Measurements from ENCODE around the gene RALGAPA1.
"Not testable (repeated sequence)": the region's sequence is repeated elsewhere in the genome, so short reads cannot be mapped to it uniquely, and the experiment has no call there.

The RALGAPA1 gene

GRCh38 chr14:35637851-35638250 lies 171.2 kb downstream of the RALGAPA1 start:
- Histone ChIP-seq H3K27ac (ENCODE audit: low read length) (no peak overlapping the region), H3K4me3 (ENCODE audit: low read depth in 1 of 2, low read length in 2 of 2) (no peak overlapping the region), H3K9me3 (ENCODE audit: control insufficient read depth in 1 of 2, low read length in 2 of 2) (no peaks in the 10 kb centered on the region), H3K4me1 (ENCODE audit: control insufficient read depth in 1 of 2, insufficient read depth in 2 of 2, low read length in 2 of 2) (no peaks in the 10 kb centered on the region), H3K36me3 (ENCODE audit: control insufficient read depth in 1 of 2, insufficient read depth in 2 of 2, low read length in 2 of 2) (peaks cover 0 to 61% of the 10 kb centered on the region in 2 donors), H3K27me3 (ENCODE audit: low read depth, low read length) (no peaks in the 10 kb centered on the region)

GRCh38 chr14:35637269-35637668 lies 171.8 kb downstream of the RALGAPA1 start:
- Histone ChIP-seq H3K27me3 (ENCODE audit: low read depth, low read length) (no peaks in the 10 kb centered on the region), H3K4me3 (ENCODE audit: low read depth in 1 of 2, low read length in 2 of 2) (no peak overlapping the region), H3K4me1 (ENCODE audit: control insufficient read depth in 1 of 2, insufficient read depth in 2 of 2, low read length in 2 of 2) (no peaks in the 10 kb centered on the region), H3K9me3 (ENCODE audit: control insufficient read depth in 1 of 2, low read length in 2 of 2) (no peaks in the 10 kb centered on the region), H3K36me3 (ENCODE audit: control insufficient read depth in 1 of 2, insufficient read depth in 2 of 2, low read length in 2 of 2) (peaks cover 0 to 57% of the 10 kb centered on the region in 2 donors), H3K27ac (ENCODE audit: low read length) (no peak overlapping the region)

DNA sequence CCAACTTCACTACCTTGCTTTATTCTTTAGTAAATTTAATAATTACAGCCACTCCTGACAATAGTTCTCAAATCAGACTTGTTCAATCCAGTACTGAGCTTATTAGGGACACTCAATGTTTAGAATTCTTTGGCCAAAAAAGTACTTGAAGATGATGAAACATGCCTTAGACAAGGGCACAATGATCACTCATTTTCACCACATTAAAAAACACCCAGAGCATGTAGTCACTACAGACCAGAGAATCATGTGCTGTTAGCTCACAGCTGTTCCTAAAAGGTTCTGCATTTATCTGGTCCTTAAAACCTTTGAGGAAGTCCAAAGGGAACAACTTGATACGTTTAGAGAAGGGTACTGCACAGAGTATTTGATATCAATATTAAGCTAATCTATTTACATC lies 176.4 kb downstream of the RALGAPA1 start:
- H3K4me1 ChIP-seq (ENCODE audit: control insufficient read depth in 1 of 2, insufficient read depth in 2 of 2, low read length in 2 of 2) = no peaks in the 10 kb centered on the region
- no peak overlapping the region for H3K27ac ChIP-seq (ENCODE audit: low read length)
- no peak overlapping the region for H3K4me3 ChIP-seq (ENCODE audit: low read depth in 1 of 2, low read length in 2 of 2)
- H3K36me3 ChIP-seq (ENCODE audit: control insufficient read depth in 1 of 2, insufficient read depth in 2 of 2, low read length in 2 of 2) = peaks cover 0 to 22% of the 10 kb centered on the region in 2 donors
- H3K27me3 ChIP-seq (ENCODE audit: low read depth, low read length) = no peaks in the 10 kb centered on the region
- no peaks in the 10 kb centered on the region for H3K9me3 ChIP-seq (ENCODE audit: control insufficient read depth in 1 of 2, low read length in 2 of 2)

- Histone ChIP-seq H3K4me3 (ENCODE audit: low read depth in 1 of 2, low read length in 2 of 2) (no peak overlapping the region), H3K36me3 (ENCODE audit: control insufficient read depth in 1 of 2, insufficient read depth in 2 of 2, low read length in 2 of 2) (peaks cover 0 to 18% of the 10 kb centered on the region in 2 donors), H3K4me1 (ENCODE audit: control insufficient read depth in 1 of 2, insufficient read depth in 2 of 2, low read length in 2 of 2) (no peaks in the 10 kb centered on the region), H3K9me3 (ENCODE audit: control insufficient read depth in 1 of 2, low read length in 2 of 2) (no peaks in the 10 kb centered on the region), H3K27ac (ENCODE audit: low read length) (no peak overlapping the region), H3K27me3 (ENCODE audit: low read depth, low read length) (no peaks in the 10 kb centered on the region)
Observed at GRCh38 chr14:35632271-35632670, 176.8 kb downstream of the RALGAPA1 start.

DNA sequence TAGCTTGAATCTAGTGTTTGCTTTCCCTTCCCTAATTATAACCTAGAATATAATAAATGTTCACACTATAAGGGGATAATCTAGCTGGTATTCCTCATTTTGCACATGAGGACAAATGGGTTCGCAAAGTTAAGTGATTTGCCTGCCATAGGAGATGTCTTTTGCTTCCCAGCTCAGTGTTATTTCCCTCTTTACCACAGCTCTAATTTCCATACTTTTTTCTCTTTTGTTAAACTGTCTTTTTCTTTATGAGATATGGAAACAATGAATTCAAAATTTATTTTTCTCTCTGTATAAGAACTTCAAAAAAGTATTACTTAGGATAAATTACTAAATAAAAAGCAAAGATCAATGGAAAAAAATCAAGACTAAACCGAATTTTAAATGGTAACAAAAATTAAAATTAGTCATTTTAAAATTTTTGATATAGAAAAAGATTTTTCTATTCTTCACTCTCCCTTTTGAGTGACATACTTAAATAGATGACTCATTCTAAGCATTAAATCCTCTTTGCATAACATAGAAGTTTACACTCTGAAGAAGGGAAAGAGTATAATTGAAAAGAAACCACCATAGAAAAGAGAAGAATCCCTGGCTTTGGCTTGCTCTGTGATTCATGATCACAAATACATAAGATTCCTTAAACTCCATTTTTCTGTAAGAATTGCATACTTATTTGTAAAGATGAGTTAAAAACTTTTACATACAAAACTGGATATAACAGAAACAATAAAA lies 177.9 kb downstream of the RALGAPA1 start:
- Histone ChIP-seq H3K27ac (ENCODE audit: low read length) (no peak overlapping the region), H3K4me1 (ENCODE audit: control insufficient read depth in 1 of 2, insufficient read depth in 2 of 2, low read length in 2 of 2) (no peaks in the 10 kb centered on the region), H3K27me3 (ENCODE audit: low read depth, low read length) (no peaks in the 10 kb centered on the region), H3K36me3 (ENCODE audit: control insufficient read depth in 1 of 2, insufficient read depth in 2 of 2, low read length in 2 of 2) (peaks cover 0 to 10% of the 10 kb centered on the region in 2 donors), H3K4me3 (ENCODE audit: low read depth in 1 of 2, low read length in 2 of 2) (no peak overlapping the region), H3K9me3 (ENCODE audit: control insufficient read depth in 1 of 2, low read length in 2 of 2) (no peaks in the 10 kb centered on the region)

- Histone ChIP-seq H3K4me1 (ENCODE audit: control insufficient read depth in 1 of 2, insufficient read depth in 2 of 2, low read length in 2 of 2) (no peaks in the 10 kb centered on the region), H3K36me3 (ENCODE audit: control insufficient read depth in 1 of 2, insufficient read depth in 2 of 2, low read length in 2 of 2) (peaks cover 0 to 6% of the 10 kb centered on the region in 2 donors), H3K9me3 (ENCODE audit: control insufficient read depth in 1 of 2, low read length in 2 of 2) (no peaks in the 10 kb centered on the region), H3K27ac (ENCODE audit: low read length) (no peak overlapping the region), H3K4me3 (ENCODE audit: low read depth in 1 of 2, low read length in 2 of 2) (no peak overlapping the region), H3K27me3 (ENCODE audit: low read depth, low read length) (no peaks in the 10 kb centered on the region)
Observed at GRCh38 chr14:35628989-35629388, 180.1 kb downstream of the RALGAPA1 start.

DNA sequence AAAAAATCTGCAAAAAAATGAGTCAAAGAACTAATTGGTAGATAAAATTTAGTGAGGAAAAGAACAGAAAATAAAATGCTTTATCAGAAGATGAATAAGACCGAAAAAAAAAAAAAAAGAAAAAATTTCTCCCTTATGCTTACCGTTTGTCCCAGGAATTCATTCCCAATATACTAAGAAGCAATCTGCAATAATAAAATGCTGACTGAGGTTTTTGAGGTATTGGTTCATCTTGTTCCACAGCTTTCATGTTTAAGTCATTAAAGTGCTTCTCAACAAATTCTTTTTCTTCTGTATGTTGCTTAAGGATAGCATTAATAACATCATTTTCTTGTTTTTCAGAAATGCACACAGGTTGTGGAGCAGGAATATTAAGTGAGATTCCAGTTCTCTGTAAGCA lies 182.1 kb downstream of the RALGAPA1 start:
- H3K27me3 ChIP-seq (ENCODE audit: low read depth, low read length); H3K36me3 ChIP-seq (ENCODE audit: control insufficient read depth in 1 of 2, insufficient read depth in 2 of 2, low read length in 2 of 2); H3K4me1 ChIP-seq (ENCODE audit: control insufficient read depth in 1 of 2, insufficient read depth in 2 of 2, low read length in 2 of 2); H3K9me3 ChIP-seq (ENCODE audit: control insufficient read depth in 1 of 2, low read length in 2 of 2); H3K27ac ChIP-seq (ENCODE audit: low read length); H3K4me3 ChIP-seq (ENCODE audit: low read depth in 1 of 2, low read length in 2 of 2): not testable (repeated sequence)

DNA sequence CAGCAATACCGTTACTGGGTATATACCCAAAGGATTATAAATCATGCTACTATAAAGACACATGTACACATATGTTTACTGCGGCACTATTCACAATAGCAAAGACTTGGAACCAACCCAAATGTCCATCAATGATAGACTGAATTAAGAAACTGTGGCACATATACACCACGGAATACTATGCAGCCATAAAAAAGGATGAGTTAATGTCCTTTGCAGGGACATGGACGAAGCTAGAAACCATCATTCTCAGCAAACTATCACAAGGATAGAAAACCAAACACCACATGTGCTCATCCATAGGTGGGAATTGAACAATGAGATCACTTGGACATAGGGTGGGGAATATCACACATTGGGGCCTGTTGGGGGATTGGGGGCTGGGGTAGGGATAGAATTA lies 187.1 kb downstream of the RALGAPA1 start:
- H3K4me3 ChIP-seq (ENCODE audit: low read depth in 1 of 2, low read length in 2 of 2); H3K27me3 ChIP-seq (ENCODE audit: low read depth, low read length); H3K36me3 ChIP-seq (ENCODE audit: control insufficient read depth in 1 of 2, insufficient read depth in 2 of 2, low read length in 2 of 2); H3K4me1 ChIP-seq (ENCODE audit: control insufficient read depth in 1 of 2, insufficient read depth in 2 of 2, low read length in 2 of 2); H3K27ac ChIP-seq (ENCODE audit: low read length); H3K9me3 ChIP-seq (ENCODE audit: control insufficient read depth in 1 of 2, low read length in 2 of 2): not testable (repeated sequence)

DNA sequence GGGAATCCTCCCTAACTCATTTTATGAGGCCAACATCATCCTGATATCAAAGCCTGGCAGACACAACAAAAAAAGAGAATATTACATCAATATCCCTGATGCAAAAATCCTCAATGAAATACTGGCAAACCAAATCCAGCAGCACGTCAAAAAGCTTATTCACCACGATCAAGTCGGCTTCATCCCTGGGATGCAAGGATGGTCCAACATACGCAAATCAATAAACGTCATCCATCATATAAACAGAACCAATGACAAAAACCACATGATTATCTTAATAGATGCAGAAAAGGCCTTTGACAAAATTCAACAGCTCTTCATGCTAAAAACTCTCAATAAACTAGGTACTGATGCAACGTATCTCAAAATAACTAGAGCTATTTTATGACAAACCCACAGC lies 189.1 kb downstream of the RALGAPA1 start:
- H3K9me3 ChIP-seq (ENCODE audit: control insufficient read depth in 1 of 2, low read length in 2 of 2); H3K27me3 ChIP-seq (ENCODE audit: low read depth, low read length); H3K4me3 ChIP-seq (ENCODE audit: low read depth in 1 of 2, low read length in 2 of 2); H3K36me3 ChIP-seq (ENCODE audit: control insufficient read depth in 1 of 2, insufficient read depth in 2 of 2, low read length in 2 of 2); H3K27ac ChIP-seq (ENCODE audit: low read length); H3K4me1 ChIP-seq (ENCODE audit: control insufficient read depth in 1 of 2, insufficient read depth in 2 of 2, low read length in 2 of 2): not testable (repeated sequence)

DNA sequence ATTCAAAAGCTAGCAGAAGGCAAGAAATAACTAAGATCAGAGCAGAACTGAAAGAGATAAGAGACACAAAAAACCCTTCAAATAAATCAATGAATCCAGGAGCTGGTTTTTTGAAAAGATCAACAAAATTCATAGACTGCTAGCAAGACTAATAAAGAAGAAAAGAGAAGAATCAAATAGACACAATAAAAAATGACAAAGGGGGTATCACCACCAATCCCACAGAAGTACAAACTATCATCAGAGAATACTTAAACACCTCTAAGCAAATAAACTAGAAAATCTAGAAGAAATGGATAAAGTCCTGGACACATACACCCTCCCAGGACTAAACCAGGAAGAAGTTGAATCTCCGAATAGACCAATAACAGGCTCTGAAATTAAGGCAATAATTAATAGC lies 189.6 kb downstream of the RALGAPA1 start:
- H3K9me3 ChIP-seq (ENCODE audit: control insufficient read depth in 1 of 2, low read length in 2 of 2); H3K4me3 ChIP-seq (ENCODE audit: low read depth in 1 of 2, low read length in 2 of 2); H3K4me1 ChIP-seq (ENCODE audit: control insufficient read depth in 1 of 2, insufficient read depth in 2 of 2, low read length in 2 of 2); H3K27ac ChIP-seq (ENCODE audit: low read length); H3K27me3 ChIP-seq (ENCODE audit: low read depth, low read length); H3K36me3 ChIP-seq (ENCODE audit: control insufficient read depth in 1 of 2, insufficient read depth in 2 of 2, low read length in 2 of 2): not testable (repeated sequence)

GRCh38 chr14:35617500-35617899 lies 191.6 kb downstream of the RALGAPA1 start:
- H3K27ac ChIP-seq (ENCODE audit: low read length) = no peak overlapping the region
- H3K9me3 ChIP-seq (ENCODE audit: control insufficient read depth in 1 of 2, low read length in 2 of 2) = no peaks in the 10 kb centered on the region
- H3K4me1 ChIP-seq (ENCODE audit: control insufficient read depth in 1 of 2, insufficient read depth in 2 of 2, low read length in 2 of 2) = no peaks in the 10 kb centered on the region
- H3K27me3 ChIP-seq (ENCODE audit: low read depth, low read length) = no peaks in the 10 kb centered on the region
- H3K36me3 ChIP-seq (ENCODE audit: control insufficient read depth in 1 of 2, insufficient read depth in 2 of 2, low read length in 2 of 2) = peaks cover 0 to 10% of the 10 kb centered on the region in 2 donors
- H3K4me3 ChIP-seq (ENCODE audit: low read depth in 1 of 2, low read length in 2 of 2) = no peak overlapping the region

DNA sequence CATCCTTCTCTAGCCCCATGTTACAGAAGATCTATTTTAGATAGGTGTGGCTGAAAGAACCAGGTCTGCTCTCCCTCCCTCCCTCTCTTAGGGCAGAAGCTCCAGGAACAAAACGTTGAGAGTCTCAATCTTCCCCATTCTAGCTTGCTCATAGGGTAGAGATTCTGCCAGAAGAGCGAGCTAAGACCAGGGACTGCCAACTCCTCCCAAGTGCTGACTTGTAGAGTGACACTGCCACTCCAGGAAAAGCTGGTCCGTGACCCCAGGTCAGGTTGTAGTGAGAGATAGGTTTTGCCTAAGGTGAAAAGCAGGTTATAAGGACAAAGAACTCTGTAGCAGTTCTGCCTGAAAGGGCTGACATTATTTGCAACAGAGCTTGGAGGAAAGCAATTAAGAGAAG lies 201.7 kb downstream of the RALGAPA1 start:
- Histone ChIP-seq H3K4me3 (ENCODE audit: low read depth in 1 of 2, low read length in 2 of 2) (no peak overlapping the region), H3K27ac (ENCODE audit: low read length) (no peak overlapping the region), H3K27me3 (ENCODE audit: low read depth, low read length) (no peaks in the 10 kb centered on the region), H3K9me3 (ENCODE audit: control insufficient read depth in 1 of 2, low read length in 2 of 2) (no peaks in the 10 kb centered on the region), H3K4me1 (ENCODE audit: control insufficient read depth in 1 of 2, insufficient read depth in 2 of 2, low read length in 2 of 2) (no peaks in the 10 kb centered on the region), H3K36me3 (ENCODE audit: control insufficient read depth in 1 of 2, insufficient read depth in 2 of 2, low read length in 2 of 2) (peaks cover 19 to 33% of the 10 kb centered on the region in 2 donors)

Measured in muscle layer of duodenum (tissue), 2 donors.